ENCODE measurements around the gene SPDL1. TPM values are rescaled to one million over a fixed set of nuclear protein-coding genes. Genes with fewer than 3 reads are reported as not detected.
"Not testable (repeated sequence)": the region's sequence is repeated elsewhere in the genome, so short reads cannot be mapped to it uniquely, and the experiment has no call there.

SPDL1 gene
- total RNA-seq, 1 experiment from 2014 or later = 72.6 TPM

- ChIA-PET POLR2A (no interaction called here), CTCF (no interaction called here)
- BruUV-seq (replicated peaks) = no TSS peak
- Histone ChIP-seq H3K9me3 (ENCODE audit: control insufficient read depth, insufficient read depth, low read depth, low read length) (peaks cover 8% of the 10 kb centered on the region; the same call in 1 of the 2 replicates), H3K36me3 (ENCODE audit: control insufficient read depth, insufficient read depth, low read length) (no peaks in the 10 kb centered on the region), H3K4me3 (ENCODE audit: low read depth in 2 of 2, low read length in 2 of 2) (no peak overlapping the region), H3K27me3 (ENCODE audit: control insufficient read depth, insufficient read depth, low read length) (no peaks in the 10 kb centered on the region), H3K27ac (ENCODE audit: low read length) (no peak overlapping the region), H3K4me1 (ENCODE audit: control insufficient read depth, insufficient read depth, low read length) (no peaks in the 10 kb centered on the region)
- in situ Hi-C loops (cut with HindIII; ENCODE audit: low pct_unique_long_range_greater_than_20kb, low sequenced_read_pairs) (no loop called here), intact Hi-C loops (cut with micrococcal nuclease; ENCODE audit: unreplicated experiment) (no loop called here)
- DNase-seq (ENCODE audit: low read depth, low spot score) = no peak
- TF ChIP-seq POLR2AphosphoS5 (IDR thresholded peaks at IDR 0.05; ENCODE audit: low read depth, low read length) (no peak), REST (IDR thresholded peaks at IDR 0.05; ENCODE audit: insufficient read depth in 1 of 2, low read depth in 2 of 2, low read length in 1 of 2) (no peak)
- ATAC-seq = no peak
These were observed 27.0 kb downstream of the SPDL1 start for GRCh38 chr5:169610606-169611005.

GRCh38 chr5:169615561-169615960 lies 32.0 kb downstream of the SPDL1 start:
- H3K4me3 ChIP-seq (ENCODE audit: low read depth in 2 of 2, low read length in 2 of 2) = no peak overlapping the region
- in situ Hi-C loops (cut with HindIII; ENCODE audit: low pct_unique_long_range_greater_than_20kb, low sequenced_read_pairs) = no loop called here
- intact Hi-C loops (cut with micrococcal nuclease; ENCODE audit: unreplicated experiment) = no loop called here
- ChIA-PET CTCF (no interaction called here), POLR2A (interaction anchor here (0.7 kb wide), 1 partner anchor 9 kb away, joined by 3 read pairs; no protein-coding TSS in a partner anchor)
- no peaks in the 10 kb centered on the region for H3K27me3 ChIP-seq (ENCODE audit: control insufficient read depth, insufficient read depth, low read length)
- TF ChIP-seq POLR2AphosphoS5 (IDR thresholded peaks at IDR 0.05; ENCODE audit: low read depth, low read length) = no peak
- no peak for TF ChIP-seq TCF7L2 (IDR thresholded peaks at IDR 0.05; ENCODE audit: low read depth, low read length)
- no peak for TF ChIP-seq CTCF (IDR thresholded peaks at IDR 0.05)
- BruUV-seq (replicated peaks) = no TSS peak
- no peak overlapping the region for H3K27ac ChIP-seq (ENCODE audit: low read length)
- H3K9me3 ChIP-seq (ENCODE audit: control insufficient read depth, insufficient read depth, low read depth, low read length) = peaks cover 8% of the 10 kb centered on the region; the same call in 1 of the 2 replicates
- no peak for DNase-seq (ENCODE audit: low read depth, low spot score)
- no peak for ATAC-seq
- no peaks in the 10 kb centered on the region for H3K36me3 ChIP-seq (ENCODE audit: control insufficient read depth, insufficient read depth, low read length)
- H3K4me1 ChIP-seq (ENCODE audit: control insufficient read depth, insufficient read depth, low read length) = no peaks in the 10 kb centered on the region

- H3K27me3 ChIP-seq (ENCODE audit: control insufficient read depth, insufficient read depth, low read length); H3K9me3 ChIP-seq (ENCODE audit: control insufficient read depth, insufficient read depth, low read depth, low read length); DNase-seq (ENCODE audit: low read depth, low spot score); H3K4me3 ChIP-seq (ENCODE audit: low read depth in 2 of 2, low read length in 2 of 2); POLR2A ChIA-PET; ATAC-seq; in situ Hi-C loops (cut with HindIII; ENCODE audit: low pct_unique_long_range_greater_than_20kb, low sequenced_read_pairs); H3K36me3 ChIP-seq (ENCODE audit: control insufficient read depth, insufficient read depth, low read length); BruUV-seq (replicated peaks); intact Hi-C loops (cut with micrococcal nuclease; ENCODE audit: unreplicated experiment); CTCF ChIA-PET; H3K27ac ChIP-seq (ENCODE audit: low read length); H3K4me1 ChIP-seq (ENCODE audit: control insufficient read depth, insufficient read depth, low read length): not testable (repeated sequence)
These were observed 40.7 kb downstream of the SPDL1 start for GRCh38 chr5:169624307-169624706.

Measured in Panc1 (cell line).